Activated CD4-positive, alpha-beta T cell treated with anti-CD3 and anti-CD28 coated beads, Interleukin-2, amount 50 U/mL, for 24 hours (primary cell): Measurements from ENCODE around the gene CPSF2.
"Not testable (repeated sequence)": the region's sequence is repeated elsewhere in the genome, so short reads cannot be mapped to it uniquely, and the experiment has no call there.

Experiments
- DNase-seq, 2 donors: peaks; one replicate each; pipeline ENCODE4 v3.0.0-alpha.2; 2020; ENCODE audit warnings: low read depth in 1 of 2, low spot score in 1 of 2

CPSF2 gene

GRCh38 chr14:92154283-92154942 is 32.6 kb downstream of the CPSF2 start:
- DNase-seq: no peak

DNA sequence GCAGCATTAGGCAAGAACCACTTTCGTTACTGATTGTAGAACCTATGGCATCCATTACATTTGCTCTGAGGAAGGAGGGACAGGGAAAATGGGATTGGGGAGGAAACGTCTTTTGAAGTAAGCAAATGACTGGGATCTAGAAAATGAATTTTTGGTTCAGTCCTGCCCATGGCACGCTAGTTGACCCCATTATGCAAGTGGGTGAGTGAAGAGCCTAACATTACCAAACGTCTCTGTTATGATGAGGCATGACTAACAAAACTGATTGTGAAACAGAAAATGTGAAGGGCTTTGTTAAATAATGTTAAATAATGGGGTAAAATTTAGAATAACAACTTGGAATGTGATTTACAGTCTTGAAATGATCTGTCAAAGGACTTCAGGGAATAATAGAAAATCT is 38.9 kb downstream of the CPSF2 start:
- DNase-seq: no peak

- no peak for DNase-seq
Observed at GRCh38 chr14:92161521-92161920, 39.8 kb downstream of the CPSF2 start.

DNA sequence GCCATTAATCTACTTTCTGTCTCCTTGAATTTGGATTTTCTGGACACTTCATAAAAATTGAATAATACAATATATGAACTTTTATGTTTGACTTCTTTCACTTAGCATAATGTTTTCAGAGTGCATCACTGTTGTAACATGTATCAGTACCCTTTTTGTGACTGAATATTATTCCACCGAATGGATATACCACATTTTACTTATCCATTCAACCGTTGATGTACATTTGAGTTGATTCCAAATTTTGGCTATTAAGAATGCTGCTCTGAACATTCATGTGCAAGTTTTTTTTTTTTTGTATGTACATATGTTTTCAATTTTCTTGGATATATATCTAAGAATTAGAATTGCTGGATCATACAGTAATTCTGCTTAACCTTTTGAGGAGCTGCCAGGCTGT is 43.2 kb downstream of the CPSF2 start:
- DNase-seq: no peak

DNA sequence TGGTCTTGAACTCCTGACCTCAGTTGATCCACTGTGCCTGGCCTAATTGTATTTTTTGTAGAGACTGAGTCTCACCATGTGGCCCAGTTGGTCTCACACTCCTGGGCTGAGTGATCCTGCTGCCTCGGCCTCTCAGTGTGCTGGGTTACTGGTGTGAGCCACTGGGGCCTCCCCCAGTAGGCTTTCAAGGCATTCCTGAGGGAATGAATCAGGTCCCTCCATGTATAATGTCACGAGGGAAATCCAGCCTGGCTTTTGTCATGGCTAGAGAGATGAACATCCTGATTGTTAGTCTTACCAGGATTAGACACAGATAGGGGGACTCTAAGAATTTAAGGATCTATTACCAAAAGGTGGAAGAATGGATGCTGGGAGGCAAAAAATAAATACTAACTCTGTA is 51.9 kb downstream of the CPSF2 start:
- DNase-seq: no peak

GRCh38 chr14:92175811-92176210 is 54.0 kb downstream of the CPSF2 start:
- no peak for DNase-seq

- no peak for DNase-seq
Observed at GRCh38 chr14:92176476-92176875, 54.7 kb downstream of the CPSF2 start.

DNA sequence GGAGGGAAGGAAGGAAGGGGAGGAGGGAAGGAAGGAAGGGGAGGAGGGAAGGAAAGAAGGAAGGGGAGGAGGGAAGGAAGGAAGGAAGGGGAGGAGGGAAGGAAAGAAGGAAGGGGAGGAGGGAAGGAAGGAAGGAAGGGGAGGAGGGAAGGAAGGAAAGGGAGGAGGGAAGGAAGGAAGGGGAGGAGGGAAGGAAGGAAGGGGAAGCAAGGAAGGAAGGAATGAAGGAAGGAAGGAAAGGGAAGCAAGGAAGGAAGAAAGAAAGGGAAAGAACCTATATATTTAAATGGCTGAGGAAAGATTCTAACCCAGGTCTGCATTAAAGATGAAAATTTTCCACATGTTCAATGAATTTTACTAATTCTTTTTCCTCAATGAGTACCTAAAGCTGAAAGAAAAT is 57.4 kb downstream of the CPSF2 start:
- DNase-seq: not testable (repeated sequence)

DNA sequence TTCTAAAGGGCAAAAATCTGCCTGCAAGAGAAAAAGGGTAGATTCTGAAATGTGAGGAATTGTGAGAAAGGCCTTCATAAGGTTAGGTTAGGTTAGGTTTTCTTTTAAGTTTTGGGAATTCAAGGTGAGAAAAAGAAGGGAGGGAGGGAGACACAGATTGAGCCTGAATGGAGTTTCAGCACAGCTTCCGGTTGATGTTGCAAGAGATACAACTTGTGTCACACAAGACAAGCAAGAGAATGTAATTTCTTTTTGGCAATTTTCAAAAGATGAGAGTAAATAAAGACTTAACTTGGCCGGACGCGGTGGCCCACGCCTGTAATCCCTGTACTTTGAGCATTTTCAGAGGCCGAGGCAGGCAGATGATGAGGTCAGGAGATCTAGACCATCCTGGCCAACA is 63.8 kb downstream of the CPSF2 start:
- DNase-seq: no peak

GRCh38 chr14:92187616-92188015 is 65.8 kb downstream of the CPSF2 start:
- DNase-seq: not testable (repeated sequence)

DNA sequence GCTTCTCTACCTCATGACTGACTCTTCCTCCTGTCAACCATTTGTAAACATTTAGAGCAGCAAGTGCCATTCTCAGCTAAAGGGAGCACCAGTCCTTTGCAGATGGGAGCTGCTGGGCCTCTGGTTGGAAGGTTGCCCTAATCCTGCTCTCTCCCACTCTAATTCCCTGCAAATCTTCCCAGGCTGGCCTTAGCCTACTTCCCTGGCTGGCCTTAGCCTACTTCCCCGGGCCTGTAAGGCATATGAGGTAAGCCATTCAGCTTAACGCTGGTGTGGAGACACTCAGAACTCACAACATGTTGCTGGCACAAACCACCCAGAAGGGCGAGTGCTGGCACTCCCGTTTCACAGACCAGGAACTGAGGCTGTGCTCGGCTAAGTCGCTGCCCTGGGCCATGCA is 69.0 kb downstream of the CPSF2 start:
- no peak for DNase-seq

- DNase-seq: no peak
Observed at GRCh38 chr14:92198804-92199203, 77.0 kb downstream of the CPSF2 start.

- no peak for DNase-seq
Observed at GRCh38 chr14:92199763-92200162, 78.0 kb downstream of the CPSF2 start.

GRCh38 chr14:92203116-92203515 is 81.3 kb downstream of the CPSF2 start:
- DNase-seq: no peak

GRCh38 chr14:92204792-92205191 is 83.0 kb downstream of the CPSF2 start:
- DNase-seq: no peak

GRCh38 chr14:92207012-92207927 is 85.5 kb downstream of the CPSF2 start:
- no peak for DNase-seq

DNA sequence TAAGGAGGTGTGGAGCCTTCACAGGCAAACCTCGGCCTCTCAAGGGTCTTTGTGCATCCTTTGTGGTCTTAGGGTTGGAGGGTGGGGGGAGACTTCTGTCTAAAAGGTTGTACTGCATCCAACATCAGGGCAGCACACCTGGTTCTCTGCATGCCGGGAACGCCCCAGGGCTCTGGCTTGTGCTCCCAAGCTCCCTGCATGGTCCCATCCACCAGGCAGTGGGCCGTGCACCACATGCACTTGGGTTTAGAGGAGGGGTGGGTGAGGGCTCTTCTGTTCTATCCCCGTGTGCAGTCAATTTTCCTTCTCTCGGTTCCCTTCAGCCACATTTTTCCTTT is 86.1 kb downstream of the CPSF2 start:
- DNase-seq: no peak

GRCh38 chr14:92209141-92209540 is 87.4 kb downstream of the CPSF2 start:
- no peak for DNase-seq

GRCh38 chr14:92213125-92213524 is 91.4 kb downstream of the CPSF2 start:
- DNase-seq: not testable (repeated sequence)

DNA sequence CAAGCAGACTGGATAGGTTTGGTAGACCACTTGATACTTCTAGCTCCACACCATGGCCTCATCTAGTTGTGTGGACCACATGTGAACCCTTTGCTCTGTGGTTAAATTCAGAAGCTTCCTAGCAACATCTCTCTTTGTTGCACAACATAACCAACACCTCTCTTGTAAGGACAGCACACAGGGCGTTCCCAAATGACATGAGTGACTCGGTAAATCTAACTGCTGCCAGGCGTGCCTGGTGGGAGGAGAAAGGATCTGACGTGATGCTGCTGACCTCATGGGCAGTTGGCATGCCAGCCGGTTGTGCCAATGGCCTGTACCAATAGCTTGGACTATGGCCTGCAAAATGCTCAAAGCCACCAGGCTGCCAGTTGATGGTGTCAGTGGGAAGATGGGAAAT is 93.8 kb downstream of the CPSF2 start:
- DNase-seq: no peak

DNA sequence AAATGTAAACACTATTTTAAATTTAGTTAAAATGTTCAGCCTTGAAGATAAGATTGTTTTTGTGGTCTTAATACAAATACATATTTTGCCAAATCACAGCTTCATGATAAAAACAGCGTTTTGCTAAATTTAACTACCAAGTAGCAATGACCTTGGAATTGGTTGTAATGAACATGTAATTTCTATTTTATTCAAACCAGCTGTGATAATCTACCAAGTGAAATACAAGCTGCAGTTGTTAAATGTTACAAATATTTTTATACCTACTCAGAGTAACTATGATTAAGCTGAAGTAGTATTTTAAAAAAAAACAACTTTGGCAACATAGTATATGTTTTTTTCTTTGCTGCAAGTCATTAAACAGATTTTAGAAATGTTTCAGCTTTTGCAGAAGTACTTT is 96.2 kb downstream of the CPSF2 start:
- DNase-seq: no peak
